H9 (cell line): ENCODE data around the gene CD2BP2. TPM values are rescaled to one million over a fixed set of nuclear protein-coding genes. Genes with fewer than 3 reads are reported as not detected.
A peak's percentile ranks its signal among the peaks of the same experiment; 100 is the strongest.
"Not testable (repeated sequence)": the region's sequence is repeated elsewhere in the genome, so short reads cannot be mapped to it uniquely, and the experiment has no call there.

Experiments used
- DNase-seq: peaks from one replicate; pipeline ENCODE4 v3.0.0-alpha.2; 2017
- H2AFZ ChIP-seq: one replicate; pipeline ENCODE4 v1.6.1; 2013; ENCODE audit warnings: mild to moderate bottlenecking, low read length, control low read depth, moderate library complexity
- H2AK5ac ChIP-seq: 2 replicates; pipeline ENCODE4 v1.6.1; 2013; ENCODE audit warnings: low read length, control low read depth, mixed read lengths; ENCODE audit not compliant: insufficient read length
- H2BK120ac ChIP-seq: one replicate; pipeline ENCODE4 v1.6.1; 2013; ENCODE audit warnings: low read depth, mild to moderate bottlenecking, low read length, control low read depth, inconsistent platforms; ENCODE audit not compliant: poor library complexity, severe bottlenecking
- H2BK12ac ChIP-seq: 2 replicates; pipeline ENCODE4 v1.6.1; 2013; ENCODE audit warnings: low read length, control low read depth, mixed read lengths, low read depth; ENCODE audit not compliant: insufficient read length
- H2BK15ac ChIP-seq: 2 replicates; pipeline ENCODE4 v1.6.1; 2013; ENCODE audit warnings: low read depth, low read length, control low read depth
- H2BK20ac ChIP-seq: one replicate; pipeline ENCODE4 v1.6.1; 2013; ENCODE audit warnings: low read depth, mild to moderate bottlenecking, low read length, control low read depth, inconsistent platforms; ENCODE audit not compliant: poor library complexity, severe bottlenecking
- H2BK5ac ChIP-seq: 2 replicates; pipeline ENCODE4 v1.6.1; 2013; ENCODE audit warnings: low read length, control low read depth, mixed read lengths; ENCODE audit not compliant: insufficient read length
- H3K14ac ChIP-seq: 2 replicates; pipeline ENCODE4 v1.6.1; 2013; ENCODE audit warnings: low read length, control low read depth; ENCODE audit not compliant: insufficient read depth
- H3K18ac ChIP-seq: 2 replicates; pipeline ENCODE4 v1.6.1; 2013; ENCODE audit warnings: low read depth, mild to moderate bottlenecking, mixed read lengths, low read length, control low read depth; ENCODE audit not compliant: insufficient read length
- H3K23ac ChIP-seq: 2 replicates; pipeline ENCODE4 v1.6.1; 2013; ENCODE audit warnings: low read length, control low read depth, mixed read lengths, low read depth; ENCODE audit not compliant: insufficient read length
- H3K23me2 ChIP-seq: 2 replicates; pipeline ENCODE4 v1.6.1; 2013; ENCODE audit warnings: low read depth, mild to moderate bottlenecking, mixed read lengths, low read length, control low read depth; ENCODE audit not compliant: insufficient read length, poor library complexity, severe bottlenecking
- H3K27ac ChIP-seq: 2 replicates; pipeline ENCODE4 v1.5.1; 2013; ENCODE audit warnings: low read length, control low read depth, mixed read lengths, low read depth; ENCODE audit not compliant: insufficient read length
- H3K27me3 ChIP-seq: 2 replicates; pipeline ENCODE4 v1.6.1; 2013; ENCODE audit warnings: low read length, control low read depth, inconsistent platforms; ENCODE audit not compliant: insufficient read depth
- H3K4ac ChIP-seq: 2 replicates; pipeline ENCODE4 v1.6.1; 2013; ENCODE audit warnings: low read depth, mild to moderate bottlenecking, control low read depth, inconsistent platforms, low read length, moderate library complexity
- H3K4me1 ChIP-seq: 2 replicates; pipeline ENCODE4 v1.6.1; 2013; ENCODE audit warnings: low read length, control low read depth, inconsistent platforms; ENCODE audit not compliant: insufficient read depth
- H3K4me2 ChIP-seq: 2 replicates; pipeline ENCODE4 v1.6.1; 2013; ENCODE audit warnings: low read length, control low read depth, mixed read lengths; ENCODE audit not compliant: insufficient read length, insufficient read depth
- H3K56ac ChIP-seq: 2 replicates; pipeline ENCODE4 v1.6.1; 2013; ENCODE audit warnings: low read depth, mild to moderate bottlenecking, mixed read lengths, low read length, control low read depth; ENCODE audit not compliant: insufficient read length
- H3K79me1 ChIP-seq: 2 replicates; pipeline ENCODE4 v1.6.1; 2013; ENCODE audit warnings: low read depth, mild to moderate bottlenecking, moderate library complexity, low read length, control low read depth, inconsistent platforms; ENCODE audit not compliant: insufficient read depth, poor library complexity, severe bottlenecking
- H3K79me2 ChIP-seq: 2 replicates; pipeline ENCODE4 v1.6.1; 2013; ENCODE audit warnings: low read length, control low read depth, inconsistent platforms; ENCODE audit not compliant: insufficient read depth
- H3K9ac ChIP-seq: 2 replicates; pipeline ENCODE4 v1.6.1; 2013; ENCODE audit warnings: low read length, control low read depth, mixed read lengths; ENCODE audit not compliant: insufficient read length; ENCODE audit errors: extremely low read depth
- H3K9me3 ChIP-seq: one replicate; pipeline ENCODE4 v1.6.1; 2013; ENCODE audit warnings: low read depth, low read length, inconsistent platforms; ENCODE audit not compliant: control insufficient read depth
- H3T11ph ChIP-seq: one replicate; pipeline ENCODE4 v1.6.1; 2013; ENCODE audit warnings: mild to moderate bottlenecking, low read length, control low read depth, inconsistent platforms
- H4K20me1 ChIP-seq: one replicate; pipeline ENCODE4 v1.6.1; 2013; ENCODE audit not compliant: control insufficient read depth, insufficient read length, insufficient read depth
- H4K5ac ChIP-seq: 2 replicates; pipeline ENCODE4 v1.6.1; 2013; ENCODE audit warnings: low read depth, mild to moderate bottlenecking, mixed read lengths, low read length, control low read depth; ENCODE audit not compliant: insufficient read length
- H4K8ac ChIP-seq: replicated peaks from 2 replicates; pipeline ENCODE4 v1.6.1; 2013; ENCODE audit warnings: low read length, control low read depth, mixed read lengths, low read depth; ENCODE audit not compliant: insufficient read length
- H4K91ac ChIP-seq: 2 replicates; pipeline ENCODE4 v1.6.1; 2013; ENCODE audit warnings: low read depth, mild to moderate bottlenecking, moderate library complexity, mixed read lengths, low read length, control low read depth; ENCODE audit not compliant: insufficient read length
- H3K27ac Mint-ChIP-seq, 3 experiments: 2 replicates in 2 of 3; 3 replicates in 1 of 3; pipeline ENCODE4 v1.8.0; 2020 to 2021; ENCODE audit warnings: mixed read lengths in 3 of 3, mild to moderate bottlenecking in 1 of 3, moderate library complexity in 1 of 3
- H3K27me3 Mint-ChIP-seq: 2 replicates; pipeline ENCODE4 v1.8.0; 2021; ENCODE audit warnings: low read depth, mild to moderate bottlenecking, moderate library complexity, mixed read lengths
- H3K36me3 Mint-ChIP-seq, 3 experiments: 2 replicates in 2 of 3; 3 replicates in 1 of 3; pipeline ENCODE4 v1.8.0; 2020 to 2021; ENCODE audit warnings: low read depth in 3 of 3, mixed read lengths in 3 of 3; ENCODE audit not compliant: insufficient read depth in 1 of 3
- H3K4me1 Mint-ChIP-seq, 2 experiments: 2 replicates each; pipeline ENCODE4 v1.8.0; 2020; ENCODE audit warnings: mixed read lengths in 2 of 2
- H3K4me3 Mint-ChIP-seq, 2 experiments: 2 replicates in 1 of 2; 3 replicates in 1 of 2; pipeline ENCODE4 v1.8.0; 2020 to 2021; ENCODE audit warnings: mild to moderate bottlenecking in 2 of 2, mixed read lengths in 2 of 2, moderate library complexity in 1 of 2
- H3K9me3 Mint-ChIP-seq, 2 experiments: 2 replicates in 1 of 2; 3 replicates in 1 of 2; pipeline ENCODE4 v1.8.0; 2020; ENCODE audit warnings: mild to moderate bottlenecking in 2 of 2, mixed read lengths in 2 of 2, moderate library complexity in 1 of 2
- CTCF ChIP-seq: fragments of 200-600 bp; sonication (generic); conservative IDR thresholded peaks from 3 replicates; pipeline ENCODE4 v1.8.0; 2021; ENCODE audit warnings: antibody characterized with exemption, mild to moderate bottlenecking
- WGBS: extraction: QIAGEN DNeasy Blood & Tissue Kit; methylation state at CpG from one replicate; pipeline ENCODE4 v1.1.7; 2013; ENCODE audit warnings: missing lambda C conversion rate, low lambda C conversion rate, mixed read lengths; ENCODE audit not compliant: insufficient read length; ENCODE audit errors: extremely low coverage; 5-methylcytosine and 5-hydroxymethylcytosine counted together
- total RNA-seq: library from RNA; stranded (reverse); gene quantifications from 2 replicates; pipeline ENCODE4 v1.2.1, GENCODE V29; 2021

Gene CD2BP2
- total RNA-seq, 1 experiment from 2014 or later = 90.1 TPM

DNA sequence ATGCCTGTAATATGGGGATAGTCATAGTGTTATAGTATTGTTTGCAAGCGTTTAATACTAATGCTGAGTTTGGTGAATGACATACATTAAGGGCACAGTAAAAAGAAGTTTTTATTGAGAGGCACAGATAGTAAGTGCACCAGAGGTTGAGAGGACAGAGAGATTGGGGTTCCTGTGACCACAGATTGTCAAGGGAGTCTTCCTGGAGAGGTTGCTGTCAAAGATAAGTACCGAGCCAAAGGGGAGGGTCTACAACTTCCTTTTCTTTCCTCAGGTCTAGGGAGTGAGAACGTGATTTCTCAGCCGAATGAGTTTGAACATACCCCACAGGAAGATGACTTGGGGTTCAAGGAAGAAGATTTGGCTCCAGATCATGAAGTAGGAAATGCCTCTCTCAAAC, 41.9 kb upstream of the CD2BP2 start:
- Mint-ChIP-seq H3K27me3 (peaks cover 2% of the 10 kb centered on the region), H3K4me1 (peaks cover 34 to 47% of the 10 kb centered on the region in 2 experiments), H3K36me3 (peaks cover 9 to 33% (median 20%) of the 10 kb centered on the region in 3 experiments; a peak in 6 of 7 replicates), H3K27ac (no peak overlapping the region), H3K9me3 (no peaks in the 10 kb centered on the region; a peak in 1 of 5 replicates), H3K4me3 (peak overlapping the region; percentile 90 to 91)
- WGBS = no CpG with 5 or more reads among the region's 4 CpGs
- Histone ChIP-seq H3K23me2 (peaks cover 22% of the 10 kb centered on the region), H2AFZ (no peak overlapping the region), H3T11ph (no peak overlapping the region), H2BK120ac (no peak overlapping the region), H3K79me1 (no peaks in the 10 kb centered on the region), H3K23ac (no peak overlapping the region), H3K27ac (no peak overlapping the region), H3K18ac (no peak overlapping the region), H3K79me2 (peaks cover 4% of the 10 kb centered on the region; the same call in 1 of the 2 replicates), H2BK5ac (no peak overlapping the region), H4K91ac (no peak overlapping the region), H4K5ac (no peak overlapping the region), H3K4ac (no peak overlapping the region), H4K20me1 (no peaks in the 10 kb centered on the region), H3K27me3 (no peaks in the 10 kb centered on the region), H3K14ac (no peak overlapping the region), H2BK15ac (no peak overlapping the region), H3K9ac (no peak overlapping the region), H3K4me2 (no peak overlapping the region), H3K4me1 (no peaks in the 10 kb centered on the region; the same call in 1 of the 2 replicates), H3K9me3 (no peaks in the 10 kb centered on the region), H3K56ac (no peak overlapping the region), H2AK5ac (no peak overlapping the region), H2BK20ac (no peak overlapping the region), H4K8ac (no peak overlapping the region), H2BK12ac (no peak overlapping the region)
- TF ChIP-seq CTCF = no peak
- no peak for DNase-seq

GRCh38 chr16:30396627-30397026, 41.5 kb upstream of the CD2BP2 start:
- not testable (repeated sequence) for H3K4ac ChIP-seq, H3K9ac ChIP-seq, H3K27me3 Mint-ChIP-seq, H4K8ac ChIP-seq, H3K9me3 Mint-ChIP-seq, H3K79me1 ChIP-seq, H4K91ac ChIP-seq, H2AFZ ChIP-seq, H3K79me2 ChIP-seq, H3K14ac ChIP-seq, H3K27ac ChIP-seq, H4K20me1 ChIP-seq, H3K23ac ChIP-seq, H2BK20ac ChIP-seq, H2BK120ac ChIP-seq, H2BK5ac ChIP-seq, H3K27me3 ChIP-seq, H4K5ac ChIP-seq, H3K9me3 ChIP-seq, H2BK15ac ChIP-seq, H3T11ph ChIP-seq, H3K56ac ChIP-seq, DNase-seq, H3K18ac ChIP-seq, H3K27ac Mint-ChIP-seq, H2AK5ac ChIP-seq, H2BK12ac ChIP-seq, H3K4me1 ChIP-seq
- H3K36me3 Mint-ChIP-seq = peaks cover 9 to 33% (median 20%) of the 10 kb centered on the region in 3 experiments; a peak in 6 of 7 replicates
- H3K4me1 Mint-ChIP-seq = peaks cover 32 to 45% of the 10 kb centered on the region in 2 experiments
- Histone ChIP-seq H3K4me2 (peak overlapping the region; percentile 88), H3K23me2 (peaks cover 22% of the 10 kb centered on the region)
- H3K4me3 Mint-ChIP-seq = peak overlapping the region; percentile 90 to 91
- no CpG with 5 or more reads among the region's 4 CpGs for WGBS
